Neural progenitor cell (in vitro differentiated cells): ENCODE results near the gene RFX5. TPM values are rescaled to one million over a fixed set of nuclear protein-coding genes. Genes with fewer than 3 reads are reported as not detected.

Experiments
- DNase-seq: peaks from one replicate; pipeline ENCODE4 v3.0.0-alpha.2; 2016; ENCODE audit warnings: low spot score
- H2AFZ ChIP-seq: fragments of 200-600 bp; sonication (generic); replicated peaks from 2 replicates; pipeline ENCODE4 v1.6.1; 2016; ENCODE audit warnings: antibody characterized with exemption
- H3F3A ChIP-seq: fragments of 200-600 bp; sonication (generic); 2 replicates; pipeline ENCODE4 v1.6.1; 2016; ENCODE audit warnings: antibody characterized with exemption, low read depth
- H3K27ac ChIP-seq: fragments of 200-600 bp; sonication (generic); 2 replicates; pipeline ENCODE4 v1.5.1; 2016; ENCODE audit warnings: mild to moderate bottlenecking
- H3K27me3 ChIP-seq: fragments of 200-600 bp; sonication (generic); 2 replicates; pipeline ENCODE4 v1.6.1; 2016; ENCODE audit warnings: mild to moderate bottlenecking, moderate library complexity
- H3K36me3 ChIP-seq: fragments of 200-600 bp; sonication (generic); 2 replicates; pipeline ENCODE4 v1.5.1; 2016
- H3K4me1 ChIP-seq: fragments of 200-600 bp; sonication (generic); 2 replicates; pipeline ENCODE4 v1.6.1; 2016; ENCODE audit warnings: mixed run types
- H3K4me2 ChIP-seq: fragments of 200-600 bp; sonication (generic); 2 replicates; pipeline ENCODE4 v1.6.1; 2016
- H3K4me3 ChIP-seq: fragments of 200-600 bp; sonication (generic); 2 replicates; pipeline ENCODE4 v1.5.1; 2016
- H3K79me2 ChIP-seq: fragments of 200-600 bp; sonication (generic); 2 replicates; pipeline ENCODE4 v1.6.1; 2016; ENCODE audit warnings: low read depth
- H3K9ac ChIP-seq: fragments of 200-600 bp; sonication (generic); 2 replicates; pipeline ENCODE4 v1.6.1; 2016
- H3K9me3 ChIP-seq: fragments of 200-600 bp; sonication (generic); 2 replicates; pipeline ENCODE4 v1.5.1; 2016; ENCODE audit warnings: low read depth
- H4K20me1 ChIP-seq: fragments of 200-600 bp; sonication (generic); 2 replicates; pipeline ENCODE4 v1.6.1; 2016; ENCODE audit warnings: low read depth
- H3K27ac Mint-ChIP-seq: 3 replicates; pipeline ENCODE4 v1.8.0; 2021; ENCODE audit warnings: mixed read lengths
- H3K27me3 Mint-ChIP-seq: 2 replicates; pipeline ENCODE4 v1.8.0; 2022; ENCODE audit warnings: low read depth, mild to moderate bottlenecking, inconsistent platforms, moderate library complexity, mixed read lengths; ENCODE audit not compliant: insufficient read depth
- H3K36me3 Mint-ChIP-seq: 3 replicates; pipeline ENCODE4 v1.8.0; 2021; ENCODE audit warnings: mixed read lengths
- H3K4me1 Mint-ChIP-seq: 3 replicates; pipeline ENCODE4 v1.8.0; 2021; ENCODE audit warnings: mixed read lengths
- H3K4me3 Mint-ChIP-seq: 3 replicates; pipeline ENCODE4 v1.8.0; 2021; ENCODE audit warnings: mild to moderate bottlenecking, moderate library complexity, mixed read lengths
- H3K9me3 Mint-ChIP-seq: 3 replicates; pipeline ENCODE4 v1.8.0; 2020; ENCODE audit warnings: mixed read lengths
- EZH2 ChIP-seq: fragments of 200-600 bp; sonication (generic); IDR thresholded peaks from 2 replicates; pipeline ENCODE4 v1.6.1; 2017; ENCODE audit warnings: antibody characterized with exemption, mild to moderate bottlenecking, moderate library complexity
- EZH2phosphoT487 ChIP-seq: fragments of 200-600 bp; sonication (generic); IDR thresholded peaks from 2 replicates; pipeline ENCODE4 v1.6.1; 2017; ENCODE audit warnings: antibody characterized with exemption
- total RNA-seq: library from RNA; depleted of rRNA; stranded (reverse); fragments of >200 nt; gene quantifications from 2 replicates; pipeline ENCODE4 v1.2.3, GENCODE V29; 2015; ENCODE audit warnings: low replicate concordance
- TF ChIP-seq, protein P1 (sequence below): fragments of 200-600 bp; sonication (generic); IDR thresholded peaks from 2 replicates; pipeline ENCODE4 v1.5.1; 2017; ENCODE audit warnings: antibody characterized with exemption, mild to moderate bottlenecking

RFX5 gene
- total RNA-seq, 1 donor from 2014 or later = 87.5 TPM

DNA sequence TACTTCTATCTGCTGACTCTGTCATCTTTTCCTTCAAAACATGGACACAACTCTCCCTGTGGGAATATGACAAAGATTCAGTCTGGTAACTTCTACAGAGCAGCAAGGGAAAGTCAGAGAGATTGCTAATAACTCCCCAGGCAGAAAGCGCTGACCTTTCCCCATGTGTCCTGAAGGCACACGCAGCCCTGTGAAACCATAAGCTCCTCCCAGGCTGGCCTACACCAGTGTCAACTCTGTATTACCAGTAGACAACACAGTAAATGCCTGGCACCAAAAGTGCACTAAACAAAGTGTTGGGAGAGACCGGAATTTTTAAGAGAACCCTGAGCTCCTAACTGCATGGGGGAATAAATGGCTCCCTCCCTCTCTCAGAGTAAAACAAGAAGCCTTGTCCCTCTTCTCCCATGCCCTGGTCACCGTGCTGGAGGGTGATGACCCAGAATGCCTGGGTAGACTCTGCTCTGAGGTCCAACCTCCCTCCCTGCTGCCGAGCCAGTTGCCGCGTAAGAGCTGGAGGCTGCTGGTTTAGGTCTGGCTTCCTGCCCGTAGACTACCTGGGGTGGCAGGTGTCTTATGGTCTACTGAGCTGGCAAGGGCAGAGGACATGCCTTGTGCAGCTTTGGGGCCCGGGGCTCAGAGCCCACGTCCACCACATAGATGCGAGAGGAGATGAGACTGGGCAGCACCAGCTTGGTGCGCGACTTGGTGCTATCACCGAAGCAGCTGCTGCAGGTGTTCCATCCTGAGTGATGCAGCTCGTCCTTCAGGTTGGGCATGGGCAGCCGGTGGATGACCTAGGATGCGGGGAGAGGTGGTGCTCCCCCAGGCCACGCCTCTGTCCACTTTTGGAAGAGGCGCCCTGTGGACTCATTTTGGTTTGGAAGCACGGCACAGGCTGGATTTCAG is 21.6 kb upstream of the RFX5 start:
- no peak overlapping the region for H3K4me2 ChIP-seq
- H3K9me3 Mint-ChIP-seq = peaks cover 2% of the 10 kb centered on the region
- H3K27ac ChIP-seq = no peak overlapping the region
- peaks cover 2% of the 10 kb centered on the region for H3K27me3 Mint-ChIP-seq
- no peak overlapping the region for H2AFZ ChIP-seq
- H3K4me3 ChIP-seq = no peak overlapping the region
- H4K20me1 ChIP-seq = no peaks in the 10 kb centered on the region
- no peaks in the 10 kb centered on the region for H3K27me3 ChIP-seq
- no peaks in the 10 kb centered on the region for H3K79me2 ChIP-seq
- no peak overlapping the region for H3K4me3 Mint-ChIP-seq
- TF ChIP-seq, protein P1, sequence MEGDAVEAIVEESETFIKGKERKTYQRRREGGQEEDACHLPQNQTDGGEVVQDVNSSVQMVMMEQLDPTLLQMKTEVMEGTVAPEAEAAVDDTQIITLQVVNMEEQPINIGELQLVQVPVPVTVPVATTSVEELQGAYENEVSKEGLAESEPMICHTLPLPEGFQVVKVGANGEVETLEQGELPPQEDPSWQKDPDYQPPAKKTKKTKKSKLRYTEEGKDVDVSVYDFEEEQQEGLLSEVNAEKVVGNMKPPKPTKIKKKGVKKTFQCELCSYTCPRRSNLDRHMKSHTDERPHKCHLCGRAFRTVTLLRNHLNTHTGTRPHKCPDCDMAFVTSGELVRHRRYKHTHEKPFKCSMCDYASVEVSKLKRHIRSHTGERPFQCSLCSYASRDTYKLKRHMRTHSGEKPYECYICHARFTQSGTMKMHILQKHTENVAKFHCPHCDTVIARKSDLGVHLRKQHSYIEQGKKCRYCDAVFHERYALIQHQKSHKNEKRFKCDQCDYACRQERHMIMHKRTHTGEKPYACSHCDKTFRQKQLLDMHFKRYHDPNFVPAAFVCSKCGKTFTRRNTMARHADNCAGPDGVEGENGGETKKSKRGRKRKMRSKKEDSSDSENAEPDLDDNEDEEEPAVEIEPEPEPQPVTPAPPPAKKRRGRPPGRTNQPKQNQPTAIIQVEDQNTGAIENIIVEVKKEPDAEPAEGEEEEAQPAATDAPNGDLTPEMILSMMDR = no peak
- TF ChIP-seq EZH2 (no peak), EZH2phosphoT487 (no peak)
- H3K4me1 ChIP-seq = peaks cover 24% of the 10 kb centered on the region
- H3K36me3 ChIP-seq = no peaks in the 10 kb centered on the region
- no peak overlapping the region for H3K9ac ChIP-seq
- H3K4me1 Mint-ChIP-seq = peaks cover 31% of the 10 kb centered on the region
- no peaks in the 10 kb centered on the region for H3F3A ChIP-seq
- no peak overlapping the region for H3K27ac Mint-ChIP-seq
- no peaks in the 10 kb centered on the region for H3K9me3 ChIP-seq
- peaks cover 20% of the 10 kb centered on the region for H3K36me3 Mint-ChIP-seq
- DNase-seq = no peak

DNA sequence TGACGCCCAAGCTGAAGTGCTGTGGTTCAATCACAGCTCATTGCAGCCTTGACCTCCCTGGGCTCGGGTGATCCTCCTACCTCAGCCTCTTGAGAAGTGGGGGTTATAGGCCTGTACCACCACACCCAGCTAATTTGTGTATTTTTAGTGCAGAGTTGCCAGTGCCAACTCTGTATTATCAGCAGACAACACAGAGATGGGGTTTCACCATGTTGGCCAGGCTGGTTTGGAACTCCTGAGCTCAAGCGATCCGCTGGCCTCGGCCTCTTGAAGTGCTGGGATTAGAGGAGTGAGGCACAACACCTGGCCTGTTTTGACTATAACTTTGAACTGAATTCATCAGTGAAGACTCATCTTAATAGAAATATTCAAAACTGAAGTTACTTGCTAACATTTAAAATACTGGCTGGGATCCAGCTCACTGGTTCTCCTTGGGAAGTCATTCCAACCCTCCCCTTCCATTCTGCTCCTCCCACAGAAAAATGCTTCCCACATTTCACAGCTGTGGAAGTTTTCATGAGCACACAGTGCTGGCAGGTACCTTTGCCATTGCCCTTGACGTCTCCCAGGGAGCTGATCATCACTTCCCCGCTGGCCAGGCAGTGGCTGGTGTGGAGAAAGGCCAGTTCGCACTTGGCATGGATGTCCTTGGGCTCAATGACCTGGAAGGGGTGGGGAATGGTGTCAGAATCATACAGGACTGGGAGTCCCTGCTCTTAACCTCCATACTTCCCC is 20.8 kb upstream of the RFX5 start:
- Histone ChIP-seq H3K4me1 (peaks cover 19% of the 10 kb centered on the region), H4K20me1 (no peaks in the 10 kb centered on the region), H3K9me3 (no peaks in the 10 kb centered on the region), H3K9ac (no peak overlapping the region), H2AFZ (no peak overlapping the region), H3K27ac (no peak overlapping the region), H3K4me3 (no peak overlapping the region), H3K27me3 (no peaks in the 10 kb centered on the region), H3K79me2 (no peaks in the 10 kb centered on the region), H3F3A (no peaks in the 10 kb centered on the region), H3K36me3 (no peaks in the 10 kb centered on the region), H3K4me2 (no peak overlapping the region)
- peaks cover 9% of the 10 kb centered on the region for H3K9me3 Mint-ChIP-seq
- peaks cover 28% of the 10 kb centered on the region for H3K36me3 Mint-ChIP-seq
- TF ChIP-seq EZH2phosphoT487 = no peak
- TF ChIP-seq, protein P1 = no peak
- TF ChIP-seq EZH2 = no peak
- no peak overlapping the region for H3K4me3 Mint-ChIP-seq
- peaks cover 6% of the 10 kb centered on the region for H3K27me3 Mint-ChIP-seq
- peaks cover 27% of the 10 kb centered on the region for H3K4me1 Mint-ChIP-seq
- H3K27ac Mint-ChIP-seq = no peak overlapping the region
- no peak for DNase-seq

DNA sequence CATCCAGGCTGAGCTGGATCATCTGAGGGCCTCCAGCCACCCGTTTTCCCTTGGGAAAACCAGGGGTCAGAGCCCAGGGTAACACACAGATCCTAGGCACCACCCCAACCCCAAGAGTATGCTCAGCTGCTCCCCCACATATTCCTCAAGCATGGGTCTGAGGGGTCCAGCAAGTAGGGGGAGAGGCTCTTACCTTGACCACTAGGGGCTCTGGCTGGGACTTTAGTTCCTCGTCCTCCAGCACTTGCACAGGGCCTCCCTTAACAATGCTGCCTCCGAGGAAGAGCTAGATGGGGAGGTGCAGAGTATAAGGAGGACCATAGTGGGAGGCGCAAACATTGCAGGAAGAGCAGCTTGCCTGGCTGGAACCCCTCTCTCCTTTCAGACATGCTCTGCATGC is 17.9 kb upstream of the RFX5 start:
- Mint-ChIP-seq H3K9me3 (peaks cover 26% of the 10 kb centered on the region), H3K27me3 (peaks cover 6% of the 10 kb centered on the region), H3K4me1 (peaks cover 5% of the 10 kb centered on the region), H3K36me3 (peaks cover 42% of the 10 kb centered on the region), H3K4me3 (no peak overlapping the region), H3K27ac (peak overlapping the region; percentile 48)
- no peak for DNase-seq
- TF ChIP-seq EZH2 = no peak
- TF ChIP-seq, protein P1 = no peak
- no peak for TF ChIP-seq EZH2phosphoT487
- Histone ChIP-seq H4K20me1 (no peaks in the 10 kb centered on the region), H3K27me3 (no peaks in the 10 kb centered on the region), H2AFZ (no peak overlapping the region), H3K79me2 (no peaks in the 10 kb centered on the region), H3F3A (no peaks in the 10 kb centered on the region), H3K4me3 (no peak overlapping the region), H3K4me2 (no peak overlapping the region), H3K36me3 (no peaks in the 10 kb centered on the region), H3K9ac (no peak overlapping the region), H3K4me1 (no peaks in the 10 kb centered on the region), H3K9me3 (no peaks in the 10 kb centered on the region), H3K27ac (no peak overlapping the region)
